Activated B cell treated with CpG ODN at 0.5 μM for 24 hours (primary cell): Measurements from ENCODE around the gene LCP2. TPM values are rescaled to one million over a fixed set of nuclear protein-coding genes. Genes with fewer than 3 reads are reported as not detected.
A peak's percentile ranks its signal among the peaks of the same experiment; 100 is the strongest.

Source experiments
- ATAC-seq: fragments of 200-7000 bp; cut with Tn5 transposase; one replicate; pipeline ENCODE4 v1.10.0; 2021; ENCODE audit warnings: low read depth, mild to moderate bottlenecking, moderate library complexity
- CTCF ChIA-PET: fragments of 350-600 bp; sonication (Branson Sonifier 250); formaldehyde crosslinking; loops from one replicate; lab custom pipeline; 2021; ENCODE audit warnings: antibody characterized with exemption; lab: Charles Lee
- POLR2A ChIA-PET: fragments of 350-600 bp; sonication (Branson Sonifier 250); formaldehyde crosslinking; loops from one replicate; lab custom pipeline; 2021; ENCODE audit warnings: antibody characterized with exemption; lab: Charles Lee
- DNase-seq: peaks from one replicate; pipeline ENCODE4 v3.0.0; 2022
- H3K27ac Mint-ChIP-seq: one replicate; pipeline ENCODE4 v1.8.0; 2020; ENCODE audit warnings: mixed read lengths
- H3K27me3 Mint-ChIP-seq: one replicate; pipeline ENCODE4 v1.8.0; 2021; ENCODE audit warnings: mixed read lengths
- H3K36me3 Mint-ChIP-seq: one replicate; pipeline ENCODE4 v1.8.0; 2021; ENCODE audit warnings: low read depth, mixed read lengths
- H3K4me1 Mint-ChIP-seq: one replicate; pipeline ENCODE4 v1.8.0; 2021; ENCODE audit warnings: mixed read lengths
- H3K4me3 Mint-ChIP-seq: one replicate; pipeline ENCODE4 v1.8.0; 2020; ENCODE audit warnings: mild to moderate bottlenecking, mixed read lengths
- H3K9me3 Mint-ChIP-seq: one replicate; pipeline ENCODE4 v1.8.0; 2020; ENCODE audit warnings: mixed read lengths
- CTCF ChIP-seq: fragments of 200-600 bp; IDR thresholded peaks from one replicate; pipeline ENCODE4 v1.8.0; 2022; ENCODE audit warnings: antibody characterized with exemption, mild to moderate bottlenecking
- intact Hi-C: fragments of 100-400 bp; cut with micrococcal nuclease; formaldehyde crosslinking; loops from one replicate; pipeline ENCODE4 v1.15.1; 2024
- total RNA-seq: library from RNA; stranded (reverse); gene quantifications from 2 replicates; pipeline ENCODE4 v1.2.3, GENCODE V29; 2022

Gene LCP2
- total RNA-seq, 1 donor from 2014 or later, result 8.5 TPM

DNA sequence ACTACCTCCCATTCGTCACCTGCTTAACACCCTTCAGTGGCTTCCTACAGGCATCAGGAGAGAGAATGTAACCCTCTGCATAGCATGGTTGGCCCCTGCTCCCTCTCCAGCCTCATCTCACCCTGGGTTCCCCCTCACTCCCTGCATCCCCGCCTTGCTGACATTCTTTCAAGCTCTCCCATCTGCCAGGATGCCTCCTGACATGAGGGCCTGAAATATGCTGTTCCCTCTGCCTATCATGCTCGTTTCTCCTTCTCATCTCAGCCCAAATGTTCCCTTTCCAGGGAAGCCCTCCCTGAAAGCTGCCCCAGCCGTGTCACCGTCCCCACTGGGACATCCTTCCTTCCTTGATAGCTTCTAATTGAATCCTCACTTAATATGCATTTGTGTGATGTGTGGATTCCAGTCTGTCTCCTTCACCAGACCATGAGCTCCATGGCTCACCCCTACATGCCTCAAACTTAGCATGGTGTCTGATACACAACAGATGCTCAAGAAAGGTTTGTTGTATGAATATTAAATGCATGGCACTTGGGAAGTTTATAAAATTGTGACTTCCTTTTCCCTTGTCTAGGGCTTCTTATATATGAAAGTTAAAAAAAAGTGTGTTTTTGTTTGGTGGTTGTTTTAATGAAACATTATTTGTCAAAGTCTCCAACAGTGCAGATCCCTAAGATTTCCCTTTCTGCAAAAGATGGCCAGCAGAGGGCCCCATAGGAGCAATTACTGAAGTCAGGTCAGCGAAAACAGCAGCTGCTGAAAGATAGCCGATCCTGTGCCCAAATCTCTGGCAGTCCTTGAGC lies 72.0 kb downstream of the LCP2 start:
- intact Hi-C loops, result loop anchor here (1.0 kb wide), 3 partner anchors 43 to 195 kb away; no protein-coding TSS in a partner anchor
- ChIA-PET POLR2A (interaction anchor here (1.3 kb wide), 1 partner anchor 106 kb away, joined by 3 read pairs; no protein-coding TSS in a partner anchor), CTCF (interaction anchor here (0.7 to 7.1 kb wide), 22 partner anchors 8 to 407 kb away, joined by 3 to 95 read pairs (median 4); no protein-coding TSS in a partner anchor)
- Mint-ChIP-seq H3K27ac (no peak overlapping the region), H3K4me1 (no peaks in the 10 kb centered on the region), H3K4me3 (no peak overlapping the region), H3K9me3 (no peaks in the 10 kb centered on the region), H3K27me3 (no peaks in the 10 kb centered on the region), H3K36me3 (no peaks in the 10 kb centered on the region)
- DNase-seq (no peak), ATAC-seq (peak; percentile 49)
- TF ChIP-seq CTCF, result peak; percentile 83

- TF ChIP-seq CTCF, result no peak
- no peak overlapping the region for H3K27ac Mint-ChIP-seq
- ChIA-PET CTCF (interaction anchor here (1.3 to 7.1 kb wide), 2 partner anchors 124 to 199 kb away, joined by 3 to 95 read pairs; no protein-coding TSS in a partner anchor), POLR2A (no interaction called here)
- ATAC-seq, result no peak
- no peak for DNase-seq
- H3K36me3 Mint-ChIP-seq, result no peaks in the 10 kb centered on the region
- peaks cover 2% of the 10 kb centered on the region for H3K4me1 Mint-ChIP-seq
- no peaks in the 10 kb centered on the region for H3K9me3 Mint-ChIP-seq
- H3K27me3 Mint-ChIP-seq, result no peaks in the 10 kb centered on the region
- H3K4me3 Mint-ChIP-seq, result no peak overlapping the region
- intact Hi-C loops, result no loop called here
These were observed 73.7 kb downstream of the LCP2 start for GRCh38 chr5:170223906-170224305.

DNA sequence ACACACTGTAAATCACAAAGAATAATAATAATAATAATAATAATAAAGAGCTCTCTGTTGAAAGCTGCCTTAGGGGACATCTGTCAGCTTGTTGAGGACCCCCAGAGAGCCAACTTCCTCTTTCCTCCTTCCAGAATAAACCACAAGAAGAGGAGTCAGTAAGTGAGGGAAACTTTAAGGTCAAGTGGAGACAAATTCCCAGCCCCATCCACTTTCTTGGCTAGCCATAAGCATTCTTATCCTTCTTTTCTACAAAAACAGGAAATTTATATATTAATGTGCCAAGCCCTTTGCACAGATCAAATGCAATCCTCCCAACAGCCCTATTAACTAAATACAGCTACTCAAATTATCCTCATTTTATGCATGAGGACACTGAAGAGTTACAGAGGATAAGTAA lies 74.2 kb downstream of the LCP2 start:
- H3K4me3 Mint-ChIP-seq, result no peak overlapping the region
- ChIA-PET POLR2A (no interaction called here), CTCF (interaction anchor here (1.3 to 7.1 kb wide), 2 partner anchors 123 to 199 kb away, joined by 3 to 95 read pairs; no protein-coding TSS in a partner anchor)
- H3K36me3 Mint-ChIP-seq, result no peaks in the 10 kb centered on the region
- H3K9me3 Mint-ChIP-seq, result no peaks in the 10 kb centered on the region
- peaks cover 2% of the 10 kb centered on the region for H3K4me1 Mint-ChIP-seq
- ATAC-seq, result no peak
- intact Hi-C loops, result no loop called here
- DNase-seq, result no peak
- no peak overlapping the region for H3K27ac Mint-ChIP-seq
- TF ChIP-seq CTCF, result no peak
- no peaks in the 10 kb centered on the region for H3K27me3 Mint-ChIP-seq

DNA sequence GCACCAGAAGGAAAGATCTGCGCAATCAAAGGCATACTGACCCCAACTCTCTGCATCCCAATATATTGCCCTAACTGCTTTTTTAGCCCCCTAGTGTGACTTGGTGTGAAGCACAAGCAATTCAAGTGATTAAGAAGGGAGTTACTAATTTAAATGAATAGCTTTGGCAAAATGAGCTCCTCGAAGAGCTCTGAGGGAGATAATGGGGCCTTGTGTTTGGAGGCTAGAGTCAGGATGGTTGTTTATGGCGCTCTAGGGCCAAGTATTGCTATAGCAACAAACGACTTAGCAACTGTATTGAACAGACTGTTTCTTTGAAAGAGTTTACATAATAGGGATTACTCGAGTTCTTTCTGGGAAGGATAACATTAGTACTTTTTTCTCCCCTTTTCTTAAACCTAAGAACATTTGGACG lies 76.2 kb downstream of the LCP2 start:
- no peak for DNase-seq
- Mint-ChIP-seq H3K36me3 (no peaks in the 10 kb centered on the region), H3K27ac (no peak overlapping the region), H3K27me3 (peaks cover 1% of the 10 kb centered on the region), H3K4me3 (no peak overlapping the region), H3K9me3 (no peaks in the 10 kb centered on the region), H3K4me1 (peaks cover 2% of the 10 kb centered on the region)
- ChIA-PET CTCF (interaction anchor here (7.1 kb wide), 1 partner anchor 201 kb away, joined by 95 read pairs; no protein-coding TSS in a partner anchor), POLR2A (no interaction called here)
- intact Hi-C loops, result no loop called here
- TF ChIP-seq CTCF, result no peak
- no peak for ATAC-seq

DNA sequence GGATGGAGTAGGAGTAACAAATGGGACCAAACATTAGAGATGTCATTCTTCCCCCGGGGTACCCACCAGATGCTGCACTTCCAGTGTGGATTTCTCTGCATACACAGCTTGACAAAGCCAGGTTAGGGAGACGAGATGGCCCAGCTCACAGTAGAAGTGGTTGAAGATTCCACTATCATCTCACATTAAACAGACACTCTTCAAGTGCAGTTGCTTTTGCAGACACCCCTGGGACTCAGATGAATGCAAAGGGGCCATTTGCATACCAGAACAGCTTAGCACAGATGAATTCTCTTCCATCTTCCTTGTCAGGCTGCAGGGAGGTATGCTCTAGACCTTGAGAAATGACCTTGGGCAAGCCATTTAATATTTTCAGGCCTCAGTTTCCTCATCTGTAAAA lies 77.4 kb downstream of the LCP2 start:
- Mint-ChIP-seq H3K36me3 (no peaks in the 10 kb centered on the region), H3K9me3 (no peaks in the 10 kb centered on the region), H3K4me1 (peaks cover 2% of the 10 kb centered on the region), H3K27me3 (peaks cover 6% of the 10 kb centered on the region), H3K4me3 (no peak overlapping the region), H3K27ac (no peak overlapping the region)
- intact Hi-C loops, result no loop called here
- POLR2A ChIA-PET, result no interaction called here
- no peak for DNase-seq
- TF ChIP-seq CTCF, result no peak
- no peak for ATAC-seq
- CTCF ChIA-PET, result no interaction called here
